Naive thymus-derived CD4-positive, alpha-beta T cell (primary cell): Measurements from ENCODE around the gene MAPKAPK2. TPM values are rescaled to one million over a fixed set of nuclear protein-coding genes. Genes with fewer than 3 reads are reported as not detected.

Source experiments
- ATAC-seq: fragments of 150-1000 bp; cut with Tn5 transposase; 2 replicates; pipeline ENCODE4 v1.10.0; 2021; ENCODE audit warnings: mild to moderate bottlenecking, moderate library complexity
- CTCF ChIA-PET: fragments of 350-600 bp; sonication (Branson Sonifier 250); formaldehyde crosslinking; loops from one replicate; lab custom pipeline; 2021; ENCODE audit warnings: antibody characterized with exemption; lab: Charles Lee
- POLR2A ChIA-PET: fragments of 350-600 bp; sonication (Branson Sonifier 250); formaldehyde crosslinking; loops from one replicate; lab custom pipeline; 2021; ENCODE audit warnings: antibody characterized with exemption, inconsistent platforms; lab: Charles Lee
- DNase-seq, 9 donors: peaks; one replicate each; pipeline versions ENCODE4 v3.0.0 to v3.0.0-alpha.2; 2020 to 2022; ENCODE audit warnings: mixed read lengths in 1 of 9
- H3K27ac ChIP-seq: one replicate; pipeline ENCODE4 v1.7.0; 2013; ENCODE audit warnings: mild to moderate bottlenecking, low read depth, low read length, moderate library complexity
- H3K27me3 ChIP-seq, 2 donors: one replicate each; pipeline ENCODE4 v1.7.0; 2013; ENCODE audit warnings: low read length in 2 of 2, mild to moderate bottlenecking in 2 of 2, moderate library complexity in 2 of 2; ENCODE audit not compliant: control insufficient read depth in 2 of 2, insufficient read depth in 2 of 2
- H3K36me3 ChIP-seq, 3 experiments: 1 replicate in 2 of 3; 2 replicates in 1 of 3; pipeline ENCODE4 v1.7.0; 2013; ENCODE audit warnings: low read length in 3 of 3, mild to moderate bottlenecking in 3 of 3, moderate library complexity in 1 of 3; ENCODE audit not compliant: insufficient read depth in 3 of 3, control insufficient read depth in 2 of 3
- H3K4me1 ChIP-seq, 2 donors: one replicate each; pipeline ENCODE4 v1.7.0; 2013; ENCODE audit warnings: low read length in 2 of 2, mild to moderate bottlenecking in 2 of 2, moderate library complexity in 1 of 2; ENCODE audit not compliant: control insufficient read depth in 2 of 2, insufficient read depth in 2 of 2
- H3K4me3 ChIP-seq: 2 replicates; pipeline ENCODE4 v1.7.0; 2013; ENCODE audit warnings: mild to moderate bottlenecking, low read length
- H3K9me3 ChIP-seq, 3 experiments: 1 replicate in 2 of 3; 2 replicates in 1 of 3; pipeline ENCODE4 v1.7.0; 2013; ENCODE audit warnings: low read length in 3 of 3; ENCODE audit not compliant: control insufficient read depth in 2 of 3
- H3K27ac Mint-ChIP-seq, 9 donors: one replicate each; pipeline ENCODE4 v1.8.0; 2020 to 2022; ENCODE audit warnings: mixed read lengths in 9 of 9, mild to moderate bottlenecking in 8 of 9, moderate library complexity in 5 of 9, inconsistent platforms in 2 of 9
- H3K27me3 Mint-ChIP-seq, 5 donors: one replicate each; pipeline ENCODE4 v1.8.0; 2021 to 2022; ENCODE audit warnings: mixed read lengths in 5 of 5, mild to moderate bottlenecking in 1 of 5
- H3K36me3 Mint-ChIP-seq, 5 donors: one replicate each; pipeline ENCODE4 v1.8.0; 2020 to 2022; ENCODE audit warnings: mixed read lengths in 5 of 5, mild to moderate bottlenecking in 3 of 5, inconsistent platforms in 1 of 5
- H3K4me1 Mint-ChIP-seq, 7 donors: one replicate each; pipeline ENCODE4 v1.8.0; 2020 to 2022; ENCODE audit warnings: mixed read lengths in 7 of 7, mild to moderate bottlenecking in 3 of 7, inconsistent platforms in 1 of 7
- H3K4me3 Mint-ChIP-seq, 10 donors: one replicate each; pipeline ENCODE4 v1.8.0; 2020 to 2022; ENCODE audit warnings: mild to moderate bottlenecking in 10 of 10, mixed read lengths in 10 of 10, moderate library complexity in 6 of 10, inconsistent platforms in 2 of 10
- H3K9me3 Mint-ChIP-seq, 11 donors: one replicate each; pipeline ENCODE4 v1.8.0; 2020 to 2022; ENCODE audit warnings: mixed read lengths in 11 of 11, mild to moderate bottlenecking in 4 of 11, inconsistent platforms in 1 of 11, moderate library complexity in 1 of 11
- intact Hi-C, 2 donors: fragments of 100-400 bp; cut with micrococcal nuclease; formaldehyde crosslinking; loops; one replicate each; pipeline ENCODE4 v1.15.1; 2023
- polyA plus RNA-seq, 2 donors: library from polyadenylated mRNA; unstranded; fragments of 300-500 nt; fragmentation: Illumina TruSeq; gene quantifications; one replicate each; pipeline ENCODE4 v1.2.3, GENCODE V29; 2021
- total RNA-seq, 6 experiments: library from RNA in 5 of 6; stranded (reverse) in 5 of 6; gene quantifications; 1 replicate in 5 of 6; 2 replicates in 1 of 6; pipeline ENCODE4 v1.2.3 and lab custom pipeline; 2021 to 2026

The MAPKAPK2 gene
- total and polyA plus RNA-seq, 7 experiments from 2014 or later: 1.4 to 123 (median 53.2) TPM

DNA sequence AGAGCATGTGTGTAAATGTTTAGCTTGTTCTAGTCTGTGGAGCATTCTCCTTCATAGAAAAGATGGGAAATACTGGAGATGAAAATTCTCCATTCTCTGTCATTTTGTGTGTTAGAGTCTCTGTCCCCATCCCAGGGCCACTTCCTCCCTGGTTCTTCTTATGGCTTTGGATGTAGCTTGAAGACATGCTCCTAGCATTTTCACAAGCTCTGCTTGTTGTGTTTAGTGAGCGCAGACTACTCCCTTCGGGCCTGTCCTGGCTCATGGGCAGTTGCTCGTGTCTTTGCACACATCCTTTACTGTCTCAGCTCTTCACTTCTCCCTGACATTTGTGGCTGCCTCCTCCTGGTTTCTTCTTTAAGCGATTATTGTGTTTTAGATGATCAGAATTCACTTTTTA, 30.4 kb downstream of the MAPKAPK2 start:
- Histone ChIP-seq H3K4me3 (no peak overlapping the region), H3K27ac (no peak overlapping the region), H3K4me1 (peaks cover 30 to 59% of the 10 kb centered on the region in 2 donors), H3K27me3 (no peaks in the 10 kb centered on the region), H3K36me3 (no peaks in the 10 kb centered on the region), H3K9me3 (no peaks in the 10 kb centered on the region)
- POLR2A ChIA-PET: interaction anchor here (0.6 to 1.3 kb wide), 5 partner anchors 10 to 235 kb away, joined by 3 to 7 read pairs (median 3); partner anchors contain the start of gene FCMR
- CTCF ChIA-PET: interaction anchor here (0.6 to 3.2 kb wide), 3 partner anchors 10 to 198 kb away, joined by 3 to 21 read pairs (median 5); no protein-coding TSS in a partner anchor
- Mint-ChIP-seq H3K9me3 (no peaks in the 10 kb centered on the region), H3K27ac (peak overlapping the region in 7 of 9 donors; percentile 20 to 89 (median 73)), H3K27me3 (no peaks in the 10 kb centered on the region), H3K36me3 (peaks cover 0 to 5% (median 0%) of the 10 kb centered on the region in 5 donors), H3K4me3 (peak overlapping the region in 8 of 10 donors; percentile 5 to 72 (median 46)), H3K4me1 (peaks cover 71 to 89% (median 78%) of the 10 kb centered on the region in 7 donors)
- ATAC-seq (no peak), DNase-seq (no peak)
- intact Hi-C loops: no loop called here

DNA sequence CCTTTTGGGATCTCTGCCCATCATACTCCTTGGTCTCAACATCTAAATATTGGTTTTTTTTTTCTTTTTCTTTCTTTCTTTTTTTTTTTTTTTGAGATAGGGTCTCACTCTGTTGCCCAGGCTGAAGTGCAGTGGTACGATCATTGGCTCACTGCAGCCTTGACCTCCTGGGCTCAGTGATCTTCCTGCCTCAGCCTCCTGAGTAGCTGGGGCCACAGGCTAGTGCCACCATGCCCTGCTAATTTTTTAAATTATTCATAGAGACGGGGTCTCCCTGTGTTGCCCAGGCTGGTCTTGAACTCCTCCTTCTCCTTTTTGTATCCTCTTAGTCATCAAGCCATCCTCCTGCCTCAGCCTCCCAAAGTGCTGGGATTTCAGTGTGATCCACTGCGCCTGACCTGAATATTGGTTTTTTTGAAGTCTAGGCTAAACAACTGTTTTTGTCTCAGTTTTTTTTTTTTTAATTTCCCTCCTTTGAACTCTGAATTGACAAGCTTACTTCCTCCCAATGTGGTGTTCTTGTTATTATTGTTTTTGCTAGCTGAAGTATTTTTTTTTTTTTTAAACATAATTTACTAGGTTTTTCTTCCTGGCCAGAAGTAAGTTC, 30.9 kb downstream of the MAPKAPK2 start:
- Mint-ChIP-seq H3K4me1 (peaks cover 66 to 85% (median 75%) of the 10 kb centered on the region in 7 donors), H3K36me3 (peaks cover 0 to 1% (median 0%) of the 10 kb centered on the region in 5 donors), H3K27ac (peak overlapping the region; percentile 15 to 89 (median 73)), H3K4me3 (peak overlapping the region; percentile 32 to 72 (median 54)), H3K9me3 (no peaks in the 10 kb centered on the region), H3K27me3 (no peaks in the 10 kb centered on the region)
- Histone ChIP-seq H3K9me3 (no peaks in the 10 kb centered on the region), H3K4me3 (no peak overlapping the region), H3K4me1 (peaks cover 30 to 63% of the 10 kb centered on the region in 2 donors), H3K27me3 (no peaks in the 10 kb centered on the region), H3K27ac (no peak overlapping the region), H3K36me3 (no peaks in the 10 kb centered on the region)
- DNase-seq: peak in 3 of 9 donors; percentile 18 to 37 (median 34)
- ChIA-PET CTCF (interaction anchor here (0.6 to 3.2 kb wide), 4 partner anchors 10 to 195 kb away, joined by 4 to 21 read pairs (median 5); no protein-coding TSS in a partner anchor), POLR2A (interaction anchor here (0.6 to 1.4 kb wide), 5 partner anchors 25 to 715 kb away, joined by 3 to 7 read pairs (median 3); partner anchors contain the start of gene FCMR)
- intact Hi-C loops: loop anchor here (2.0 kb wide), 2 partner anchors 13 to 57 kb away; no protein-coding TSS in a partner anchor
- peak; percentile 48 for ATAC-seq

DNA sequence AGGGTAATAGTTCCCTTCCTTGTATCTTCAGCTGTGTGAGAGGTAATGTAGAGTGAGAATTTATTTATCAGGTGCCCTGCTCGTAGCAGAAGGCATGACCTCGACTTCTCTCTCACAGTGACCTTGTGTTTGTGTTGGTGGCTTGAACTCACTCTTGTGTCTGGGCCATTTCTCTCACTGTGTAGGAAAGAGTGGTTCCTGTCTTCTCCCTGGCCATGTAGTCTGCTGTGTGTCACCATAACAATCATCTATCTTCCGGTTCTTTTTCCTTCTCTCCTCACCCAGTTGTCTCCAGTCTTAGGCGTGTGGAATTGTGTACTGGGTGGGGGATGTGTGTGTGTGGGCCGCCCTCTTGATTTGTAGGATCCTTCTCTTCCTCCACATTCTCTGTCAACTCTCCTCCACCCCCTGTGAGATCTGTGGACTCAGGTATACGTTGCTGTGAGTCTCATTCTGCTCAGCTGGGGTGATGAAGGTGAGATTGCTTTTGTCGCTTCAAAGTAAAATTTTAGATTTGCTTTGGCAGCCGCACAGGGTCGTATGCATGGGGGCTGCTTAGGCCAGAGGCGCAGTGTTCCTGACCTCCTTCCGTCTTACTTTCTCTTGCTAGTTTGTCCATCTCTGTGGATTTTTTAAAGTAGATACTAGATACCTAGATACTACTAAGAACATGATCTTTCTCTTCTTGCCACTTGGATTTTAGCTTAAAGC, 31.6 kb downstream of the MAPKAPK2 start:
- Mint-ChIP-seq H3K4me3 (peak overlapping the region; percentile 5 to 72 (median 54)), H3K27me3 (no peaks in the 10 kb centered on the region), H3K27ac (peak overlapping the region; percentile 15 to 89 (median 73)), H3K4me1 (peaks cover 70 to 89% (median 80%) of the 10 kb centered on the region in 7 donors), H3K36me3 (peaks cover 0 to 1% (median 0%) of the 10 kb centered on the region in 5 donors), H3K9me3 (no peaks in the 10 kb centered on the region)
- H3K27ac ChIP-seq: no peak overlapping the region
- peaks cover 30 to 70% of the 10 kb centered on the region in 2 donors for H3K4me1 ChIP-seq
- H3K36me3 ChIP-seq: no peaks in the 10 kb centered on the region
- H3K9me3 ChIP-seq: no peaks in the 10 kb centered on the region
- intact Hi-C loops: loop anchor here (2.0 kb wide), 2 partner anchors 14 to 58 kb away; no protein-coding TSS in a partner anchor
- no peaks in the 10 kb centered on the region for H3K27me3 ChIP-seq
- DNase-seq (peak in 1 of 9 donors; percentile 9), ATAC-seq (peak; percentile 34)
- POLR2A ChIA-PET: interaction anchor here (0.6 to 1.4 kb wide), 4 partner anchors 206 to 715 kb away, joined by 3 to 7 read pairs (median 3); partner anchors contain the start of gene FCMR
- H3K4me3 ChIP-seq: no peak overlapping the region
- CTCF ChIA-PET: interaction anchor here (0.6 to 3.2 kb wide), 4 partner anchors 9 to 265 kb away, joined by 3 to 21 read pairs (median 4); no protein-coding TSS in a partner anchor

DNA sequence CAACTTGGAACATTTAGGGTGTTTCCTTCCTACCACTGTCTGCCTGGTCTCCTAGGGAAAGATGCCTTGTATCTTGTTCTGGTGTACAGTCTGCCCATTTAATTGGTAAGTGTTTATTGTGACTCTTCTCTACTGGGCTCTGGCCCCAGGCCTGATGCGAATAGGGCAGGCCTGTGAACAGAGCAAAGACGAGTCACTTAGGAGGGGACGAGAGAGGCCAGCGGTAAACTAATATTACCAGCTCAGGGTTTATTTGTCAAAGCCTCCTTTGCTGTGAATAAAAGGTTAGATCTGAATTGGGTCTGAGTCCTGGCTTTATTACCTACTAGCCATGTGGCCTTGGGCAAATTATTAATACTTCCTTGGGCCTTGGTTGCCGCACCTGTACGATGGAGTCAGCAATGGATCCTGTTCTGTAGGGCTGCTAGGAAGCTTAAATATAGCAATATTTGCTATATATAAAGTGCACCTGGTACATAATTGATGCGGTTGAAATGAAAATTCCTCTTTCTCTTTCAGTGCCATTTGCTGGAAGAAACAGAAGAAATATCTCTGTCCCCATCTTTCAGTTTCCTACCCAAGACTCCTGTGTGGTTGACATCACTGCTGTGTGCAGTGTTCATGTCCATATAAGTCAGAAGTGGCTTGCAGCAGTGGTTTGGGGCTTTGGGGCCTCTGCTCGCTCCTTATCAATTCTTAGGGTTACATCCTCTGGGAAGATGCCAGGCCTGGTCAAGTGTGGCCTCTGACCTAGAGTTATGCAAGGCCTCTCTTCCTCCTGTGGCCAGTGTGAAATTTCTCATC, 32.4 kb downstream of the MAPKAPK2 start:
- H3K4me3 Mint-ChIP-seq: peak overlapping the region; percentile 32 to 72 (median 54)
- Histone ChIP-seq H3K4me1 (peaks cover 30 to 69% of the 10 kb centered on the region in 2 donors), H3K9me3 (no peaks in the 10 kb centered on the region), H3K4me3 (no peak overlapping the region), H3K36me3 (no peaks in the 10 kb centered on the region), H3K27ac (no peak overlapping the region), H3K27me3 (no peaks in the 10 kb centered on the region)
- no peak for DNase-seq
- peaks cover 0 to 1% (median 0%) of the 10 kb centered on the region in 5 donors for H3K36me3 Mint-ChIP-seq
- intact Hi-C loops: loop anchor here (1.0 to 2.0 kb wide), 5 partner anchors 8 to 58 kb away; no protein-coding TSS in a partner anchor
- H3K27me3 Mint-ChIP-seq: no peaks in the 10 kb centered on the region
- peak overlapping the region; percentile 15 to 89 (median 67) for H3K27ac Mint-ChIP-seq
- peak; percentile 32 for ATAC-seq
- peaks cover 65 to 87% (median 79%) of the 10 kb centered on the region in 7 donors for H3K4me1 Mint-ChIP-seq
- POLR2A ChIA-PET: interaction anchor here (1.4 kb wide), 1 partner anchor 208 kb away, joined by 3 read pairs; no protein-coding TSS in a partner anchor
- CTCF ChIA-PET: interaction anchor here (0.8 to 3.2 kb wide), 3 partner anchors 8 to 265 kb away, joined by 3 to 21 read pairs (median 4); no protein-coding TSS in a partner anchor
- no peaks in the 10 kb centered on the region for H3K9me3 Mint-ChIP-seq

DNA sequence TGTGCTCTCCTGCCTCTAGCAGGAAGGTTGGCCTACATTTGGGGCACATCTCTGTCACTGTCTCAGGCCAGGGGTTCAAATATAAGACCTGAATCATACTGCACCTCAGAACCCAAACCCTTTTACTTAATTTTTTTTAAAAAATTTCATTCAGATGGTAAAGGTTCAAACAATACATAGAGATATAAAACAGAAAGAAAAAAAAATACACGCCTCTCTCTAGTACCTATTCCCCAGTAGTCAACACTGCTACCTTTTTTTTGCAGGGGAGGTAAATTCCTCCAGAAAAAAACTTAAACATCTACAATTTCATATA, 32.9 kb downstream of the MAPKAPK2 start:
- Histone ChIP-seq H3K27me3 (no peaks in the 10 kb centered on the region), H3K27ac (no peak overlapping the region), H3K4me3 (no peak overlapping the region), H3K36me3 (no peaks in the 10 kb centered on the region), H3K9me3 (no peaks in the 10 kb centered on the region), H3K4me1 (peaks cover 30 to 67% of the 10 kb centered on the region in 2 donors)
- ChIA-PET CTCF (interaction anchor here (1.0 kb wide), 1 partner anchor 9 kb away, joined by 5 read pairs; no protein-coding TSS in a partner anchor), POLR2A (no interaction called here)
- Mint-ChIP-seq H3K27me3 (no peaks in the 10 kb centered on the region), H3K27ac (peak overlapping the region in 6 of 9 donors; percentile 28 to 89 (median 70)), H3K9me3 (no peaks in the 10 kb centered on the region), H3K4me3 (peak overlapping the region in 8 of 10 donors; percentile 13 to 72 (median 46)), H3K36me3 (peaks cover 0 to 1% (median 0%) of the 10 kb centered on the region in 5 donors), H3K4me1 (peaks cover 61 to 81% (median 74%) of the 10 kb centered on the region in 7 donors)
- ATAC-seq (no peak), DNase-seq (no peak)
- intact Hi-C loops: loop anchor here (1.0 to 2.0 kb wide), 5 partner anchors 8 to 59 kb away; no protein-coding TSS in a partner anchor
